HL-60/S4 (cell line): ENCODE results near the gene PPP2R2D.

Source experiments
- in situ Hi-C: fragments of 300-500 bp; cut with MboI; formaldehyde crosslinking; loops from 2 replicates; pipeline ENCODE4 v1.14.3; 2022; ENCODE audit warnings: low sequenced_read_pairs

The PPP2R2D gene

GRCh38 chr10:131866673-131867072 lies 34.1 kb upstream of the PPP2R2D start:
- in situ Hi-C loops, result no loop called here

GRCh38 chr10:131868436-131868835 lies 32.4 kb upstream of the PPP2R2D start:
- in situ Hi-C loops, result no loop called here

GRCh38 chr10:131869344-131869743 lies 31.5 kb upstream of the PPP2R2D start:
- in situ Hi-C loops, result no loop called here

- in situ Hi-C loops, result no loop called here
Measured at GRCh38 chr10:131870411-131870810, 30.4 kb upstream of the PPP2R2D start.

GRCh38 chr10:131870831-131871672 lies 29.8 kb upstream of the PPP2R2D start:
- in situ Hi-C loops, result no loop called here

GRCh38 chr10:131871673-131872005 lies 29.2 kb upstream of the PPP2R2D start:
- in situ Hi-C loops, result no loop called here

- in situ Hi-C loops, result no loop called here
Measured at GRCh38 chr10:131872011-131872826, 28.6 kb upstream of the PPP2R2D start.

- in situ Hi-C loops, result no loop called here
Measured at GRCh38 chr10:131872827-131873375, 27.9 kb upstream of the PPP2R2D start.

GRCh38 chr10:131874991-131875451 lies 25.8 kb upstream of the PPP2R2D start:
- in situ Hi-C loops, result no loop called here

GRCh38 chr10:131875501-131875900 lies 25.3 kb upstream of the PPP2R2D start:
- in situ Hi-C loops, result no loop called here

GRCh38 chr10:131876017-131876416 lies 24.8 kb upstream of the PPP2R2D start:
- in situ Hi-C loops, result no loop called here

GRCh38 chr10:131876508-131876907 lies 24.3 kb upstream of the PPP2R2D start:
- in situ Hi-C loops, result no loop called here

GRCh38 chr10:131880016-131880590 lies 20.7 kb upstream of the PPP2R2D start:
- in situ Hi-C loops, result loop anchor here (10.0 kb wide), 1 partner anchor 75 kb away; no protein-coding TSS in a partner anchor

- in situ Hi-C loops, result loop anchor here (10.0 kb wide), 1 partner anchor 74 kb away; no protein-coding TSS in a partner anchor
Measured at GRCh38 chr10:131881104-131881880, 19.5 kb upstream of the PPP2R2D start.

- in situ Hi-C loops, result loop anchor here (10.0 kb wide), 1 partner anchor 73 kb away; no protein-coding TSS in a partner anchor
Measured at GRCh38 chr10:131882151-131882550, 18.7 kb upstream of the PPP2R2D start.

- in situ Hi-C loops, result loop anchor here (10.0 kb wide), 1 partner anchor 72 kb away; no protein-coding TSS in a partner anchor
Measured at GRCh38 chr10:131882590-131883451, 18.0 kb upstream of the PPP2R2D start.

- in situ Hi-C loops, result loop anchor here (10.0 kb wide), 1 partner anchor 71 kb away; no protein-coding TSS in a partner anchor
Measured at GRCh38 chr10:131883621-131884393, 17.0 kb upstream of the PPP2R2D start.

- in situ Hi-C loops, result loop anchor here (5.0 to 10.0 kb wide), 2 partner anchors 69 to 137 kb away; no protein-coding TSS in a partner anchor
Measured at GRCh38 chr10:131885391-131886165, 15.2 kb upstream of the PPP2R2D start.
